Breast epithelium (tissue), 3 donors: ENCODE measurements around the gene RBBP5.

Source experiments
- CTCF ChIP-seq, 3 donors: fragments of 450-650 bp; IDR thresholded peaks; one replicate each; pipeline ENCODE4 v1.5.1; 2016 to 2017; ENCODE audit warnings: antibody characterized with exemption in 3 of 3, mild to moderate bottlenecking in 3 of 3, moderate library complexity in 3 of 3
- POLR2A ChIP-seq: fragments of 450-650 bp; IDR thresholded peaks from one replicate; pipeline ENCODE4 v1.6.1; 2016; ENCODE audit warnings: antibody characterized with exemption, mild to moderate bottlenecking, moderate library complexity
- POLR2AphosphoS5 ChIP-seq, 3 donors: sonication (generic); formaldehyde crosslinking; IDR thresholded peaks; one replicate each; pipeline ENCODE4 v1.6.1; 2017; ENCODE audit warnings: antibody characterized with exemption in 3 of 3

- TF ChIP-seq POLR2A (no peak), POLR2AphosphoS5 (IDR thresholded peaks at IDR 0.05) (no peak), CTCF (IDR thresholded peaks at IDR 0.05) (no peak)
These were observed 40.5 kb upstream of the RBBP5 start for GRCh38 chr1:205162301-205162700.
